Vagina (tissue), 2 donors: Measurements from ENCODE around the gene OCSTAMP. TPM values are rescaled to one million over a fixed set of nuclear protein-coding genes. Genes with fewer than 3 reads are reported as not detected.
A peak's percentile ranks its signal among the peaks of the same experiment; 100 is the strongest.

Source experiments
- DNase-seq, 2 donors: peaks; one replicate each; pipeline ENCODE4 v3.0.0-alpha.2; 2017; ENCODE audit errors: extremely low spot score in 2 of 2
- H3K27ac ChIP-seq: fragments of 200-600 bp; sonication (generic); one replicate; pipeline ENCODE4 v1.5.1; 2019
- H3K27me3 ChIP-seq: fragments of 200-600 bp; sonication (generic); one replicate; pipeline ENCODE4 v1.5.1; 2019
- H3K36me3 ChIP-seq, 2 donors: fragments of 200-600 bp; sonication (generic); one replicate each; pipeline ENCODE4 v1.5.1; 2017 to 2019
- H3K4me1 ChIP-seq: fragments of 200-600 bp; sonication (generic); one replicate; pipeline ENCODE4 v1.5.1; 2019
- H3K4me3 ChIP-seq, 2 donors: fragments of 200-600 bp; sonication (generic); 1 replicate in 1 of 2; 2 replicates in 1 of 2; pipeline ENCODE4 v1.5.1; 2016 to 2019
- H3K9me3 ChIP-seq: fragments of 200-600 bp; sonication (generic); one replicate; pipeline ENCODE4 v1.5.1; 2019
- POLR2A ChIP-seq, 2 donors: fragments of 450-650 bp; IDR thresholded peaks; one replicate each; pipeline ENCODE4 v1.6.1; 2017; ENCODE audit warnings: antibody characterized with exemption in 2 of 2, mild to moderate bottlenecking in 2 of 2, moderate library complexity in 2 of 2
- POLR2AphosphoS5 ChIP-seq, 2 donors: sonication (generic); formaldehyde crosslinking; IDR thresholded peaks; one replicate each; pipeline ENCODE4 v1.9.0; 2017; ENCODE audit warnings: antibody characterized with exemption in 2 of 2, mild to moderate bottlenecking in 2 of 2, low read depth in 1 of 2; ENCODE audit not compliant: insufficient read depth in 1 of 2
- intact Hi-C: fragments of 100-400 bp; cut with DNase I; formaldehyde crosslinking; loops from one replicate; pipeline ENCODE4 v1.15.1; 2023
- total RNA-seq: library from RNA; depleted of rRNA; stranded (reverse); fragments of >200 nt; gene quantifications from one replicate; pipeline ENCODE4 v1.2.3, GENCODE V29; 2016
- TF ChIP-seq, protein P1 (sequence below), 3 experiments: fragments of 450-650 bp in 2 of 3; fragments of 200-600 bp in 1 of 3; sonication (generic) in 1 of 3; IDR thresholded peaks; one replicate each; pipeline ENCODE4 v1.5.1; 2017 to 2019; ENCODE audit warnings: antibody characterized with exemption in 3 of 3, mild to moderate bottlenecking in 2 of 3, moderate library complexity in 2 of 3

Gene OCSTAMP
- total RNA-seq, 1 donor from 2014 or later: not detected

DNA sequence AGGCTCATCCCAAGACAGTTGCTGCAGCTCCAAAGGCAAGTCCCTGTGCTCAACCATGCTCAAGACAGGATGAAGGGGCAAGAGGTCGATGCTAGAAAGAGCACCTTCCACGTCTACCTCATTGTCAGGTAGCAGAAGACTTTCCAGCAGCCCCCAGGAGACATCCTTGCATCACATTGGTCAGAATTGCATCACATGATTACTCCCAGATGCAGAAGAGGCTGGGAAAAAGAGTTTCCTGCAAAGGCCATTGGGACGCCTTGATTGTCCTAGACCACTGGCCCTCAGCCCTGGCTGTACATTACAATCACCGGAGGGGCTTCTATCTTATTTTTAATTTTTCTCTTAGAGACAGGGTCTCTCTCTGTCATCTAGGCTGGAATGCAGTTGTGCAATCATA is 19.8 kb downstream of the OCSTAMP start:
- no peak overlapping the region for H3K27ac ChIP-seq
- H3K4me1 ChIP-seq: no peaks in the 10 kb centered on the region
- no peak for DNase-seq
- H3K36me3 ChIP-seq: no peaks in the 10 kb centered on the region
- no peaks in the 10 kb centered on the region for H3K27me3 ChIP-seq
- TF ChIP-seq, protein P1, sequence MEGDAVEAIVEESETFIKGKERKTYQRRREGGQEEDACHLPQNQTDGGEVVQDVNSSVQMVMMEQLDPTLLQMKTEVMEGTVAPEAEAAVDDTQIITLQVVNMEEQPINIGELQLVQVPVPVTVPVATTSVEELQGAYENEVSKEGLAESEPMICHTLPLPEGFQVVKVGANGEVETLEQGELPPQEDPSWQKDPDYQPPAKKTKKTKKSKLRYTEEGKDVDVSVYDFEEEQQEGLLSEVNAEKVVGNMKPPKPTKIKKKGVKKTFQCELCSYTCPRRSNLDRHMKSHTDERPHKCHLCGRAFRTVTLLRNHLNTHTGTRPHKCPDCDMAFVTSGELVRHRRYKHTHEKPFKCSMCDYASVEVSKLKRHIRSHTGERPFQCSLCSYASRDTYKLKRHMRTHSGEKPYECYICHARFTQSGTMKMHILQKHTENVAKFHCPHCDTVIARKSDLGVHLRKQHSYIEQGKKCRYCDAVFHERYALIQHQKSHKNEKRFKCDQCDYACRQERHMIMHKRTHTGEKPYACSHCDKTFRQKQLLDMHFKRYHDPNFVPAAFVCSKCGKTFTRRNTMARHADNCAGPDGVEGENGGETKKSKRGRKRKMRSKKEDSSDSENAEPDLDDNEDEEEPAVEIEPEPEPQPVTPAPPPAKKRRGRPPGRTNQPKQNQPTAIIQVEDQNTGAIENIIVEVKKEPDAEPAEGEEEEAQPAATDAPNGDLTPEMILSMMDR (IDR thresholded peaks at IDR 0.05): no peak
- TF ChIP-seq POLR2AphosphoS5 (IDR thresholded peaks at IDR 0.05; ENCODE audit: insufficient read depth in 1 of 2, low read depth in 1 of 2) (no peak), POLR2A (IDR thresholded peaks at IDR 0.05) (no peak)
- intact Hi-C loops: no loop called here
- H3K4me3 ChIP-seq: no peak overlapping the region
- H3K9me3 ChIP-seq: no peaks in the 10 kb centered on the region

DNA sequence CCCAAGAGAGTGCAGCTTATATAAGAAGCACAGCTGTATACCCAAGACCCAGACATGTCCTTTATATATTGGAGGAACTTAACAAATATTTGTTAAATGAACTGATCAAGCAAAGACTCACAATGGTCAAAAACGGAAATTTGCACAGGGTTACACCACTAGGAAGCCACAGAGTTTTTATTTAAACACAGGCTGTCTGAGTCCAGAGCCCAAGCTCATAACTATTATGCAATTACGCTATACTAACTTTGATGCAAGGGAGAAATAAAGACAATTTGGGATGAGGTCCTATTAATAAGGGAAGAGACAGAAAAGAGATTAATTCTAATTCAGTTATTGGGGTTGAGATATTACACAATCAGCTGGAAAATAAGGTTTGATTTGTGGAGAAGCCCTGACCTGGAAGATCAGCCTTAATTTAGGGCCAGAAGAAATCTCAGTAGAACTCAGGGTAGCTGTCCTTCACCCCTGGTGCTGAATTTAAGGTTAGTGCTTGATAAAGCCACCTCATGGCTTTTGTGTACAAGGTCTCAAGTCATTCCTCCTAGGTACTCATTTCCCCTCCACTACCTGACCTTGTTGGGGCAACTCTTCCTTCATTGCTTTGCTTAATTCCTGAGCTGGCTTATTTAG is 26.6 kb downstream of the OCSTAMP start:
- Histone ChIP-seq H3K27me3 (no peaks in the 10 kb centered on the region), H3K4me3 (no peak overlapping the region)
- TF ChIP-seq POLR2AphosphoS5 (IDR thresholded peaks at IDR 0.05; ENCODE audit: insufficient read depth in 1 of 2, low read depth in 1 of 2): no peak
- no peak for TF ChIP-seq POLR2A (IDR thresholded peaks at IDR 0.05)
- TF ChIP-seq, protein P1 (IDR thresholded peaks at IDR 0.05): no peak

DNA sequence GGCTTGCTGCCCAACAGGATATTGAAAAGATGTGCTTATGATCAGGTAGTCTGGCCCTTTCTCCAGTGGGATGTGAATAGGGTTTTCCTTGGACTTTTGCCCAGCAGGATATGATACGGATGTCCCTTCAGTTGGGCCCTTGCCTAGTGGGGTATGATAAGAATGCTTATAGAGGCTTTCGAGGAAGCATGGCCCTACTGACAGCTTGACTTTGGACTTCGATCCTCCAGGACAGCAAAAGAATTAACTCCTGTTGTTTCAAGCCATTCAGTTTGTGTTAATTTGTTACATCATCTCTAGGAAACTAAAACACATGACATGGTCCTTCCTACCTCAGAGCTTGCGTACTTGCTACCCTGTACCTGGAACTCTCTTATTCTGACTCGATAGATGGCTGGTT is 27.3 kb downstream of the OCSTAMP start:
- TF ChIP-seq, protein P1 (IDR thresholded peaks at IDR 0.05): no peak
- no peak for TF ChIP-seq POLR2AphosphoS5 (IDR thresholded peaks at IDR 0.05; ENCODE audit: insufficient read depth in 1 of 2, low read depth in 1 of 2)
- TF ChIP-seq POLR2A (IDR thresholded peaks at IDR 0.05): no peak
- H3K27ac ChIP-seq: no peak overlapping the region
- no peak overlapping the region for H3K4me3 ChIP-seq
- H3K9me3 ChIP-seq: no peaks in the 10 kb centered on the region
- intact Hi-C loops: no loop called here
- H3K27me3 ChIP-seq: no peaks in the 10 kb centered on the region
- DNase-seq: no peak
- no peaks in the 10 kb centered on the region for H3K36me3 ChIP-seq
- no peaks in the 10 kb centered on the region for H3K4me1 ChIP-seq

More for the DNA sequence above, 26.6 kb downstream of the OCSTAMP start:
- H3K36me3 ChIP-seq: no peaks in the 10 kb centered on the region
- H3K9me3 ChIP-seq: no peaks in the 10 kb centered on the region
- DNase-seq: no peak
- no peak overlapping the region for H3K27ac ChIP-seq
- H3K4me1 ChIP-seq: no peaks in the 10 kb centered on the region
- intact Hi-C loops: no loop called here

DNA sequence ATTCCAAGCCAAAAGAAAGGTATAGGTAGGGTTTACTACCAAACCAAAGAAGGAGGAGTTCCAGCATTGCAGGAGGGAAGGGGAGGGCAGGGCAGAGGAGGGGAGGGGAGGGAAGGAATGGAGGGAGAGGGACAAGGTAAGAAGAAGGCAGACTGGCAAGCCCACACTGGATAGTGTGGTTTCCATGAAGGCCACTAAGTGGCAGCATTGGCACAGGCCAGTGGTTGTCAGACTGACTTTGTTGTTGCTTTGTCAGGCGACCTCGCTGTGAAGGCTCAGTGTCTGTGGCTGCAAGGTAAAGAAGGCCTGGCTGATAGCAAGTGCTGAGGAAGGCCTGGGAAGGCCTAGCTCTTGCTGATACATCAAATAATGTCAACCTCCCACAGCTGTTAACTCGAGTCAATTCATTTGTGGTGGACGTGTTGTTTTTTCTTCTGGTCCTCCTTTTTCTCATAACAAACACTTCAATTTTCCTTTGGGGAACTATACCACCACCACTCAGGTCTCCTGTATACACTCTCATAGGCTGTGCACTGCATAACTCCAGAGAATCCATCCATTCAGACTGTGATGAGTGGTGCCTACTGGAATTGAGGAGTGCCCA is 29.4 kb downstream of the OCSTAMP start:
- TF ChIP-seq, protein P1 (IDR thresholded peaks at IDR 0.05): peak; percentile 19 to 33 (median 32)
- no peak for TF ChIP-seq POLR2AphosphoS5 (IDR thresholded peaks at IDR 0.05; ENCODE audit: insufficient read depth in 1 of 2, low read depth in 1 of 2)
- H3K4me1 ChIP-seq: no peaks in the 10 kb centered on the region
- H3K4me3 ChIP-seq: no peak overlapping the region
- H3K36me3 ChIP-seq: no peaks in the 10 kb centered on the region
- intact Hi-C loops: no loop called here
- no peak for DNase-seq
- H3K9me3 ChIP-seq: no peaks in the 10 kb centered on the region
- H3K27me3 ChIP-seq: no peaks in the 10 kb centered on the region
- H3K27ac ChIP-seq: no peak overlapping the region

DNA sequence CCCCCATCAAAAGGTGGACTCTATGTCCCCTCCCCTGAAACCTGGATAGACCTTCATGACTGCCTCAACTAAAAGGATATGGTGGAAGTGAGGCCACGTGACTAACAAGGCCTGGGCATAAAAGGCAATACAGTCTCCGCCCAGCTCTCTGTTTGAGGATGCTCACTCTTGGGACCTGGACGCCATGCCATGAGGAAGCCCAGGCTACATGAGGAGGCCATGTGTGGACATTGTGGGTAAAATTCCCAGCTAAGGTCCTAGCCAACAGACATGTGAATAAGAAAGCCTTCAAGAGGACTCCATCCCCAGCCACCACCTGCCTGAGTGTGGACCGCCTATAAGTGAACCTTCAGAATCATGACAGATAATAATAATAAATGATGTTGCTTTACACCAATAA is 29.9 kb downstream of the OCSTAMP start:
- no peak for DNase-seq
- intact Hi-C loops: no loop called here
- H3K9me3 ChIP-seq: no peaks in the 10 kb centered on the region
- H3K27ac ChIP-seq: no peak overlapping the region
- no peaks in the 10 kb centered on the region for H3K27me3 ChIP-seq
- TF ChIP-seq POLR2AphosphoS5 (IDR thresholded peaks at IDR 0.05; ENCODE audit: insufficient read depth in 1 of 2, low read depth in 1 of 2): no peak
- no peak for TF ChIP-seq POLR2A (IDR thresholded peaks at IDR 0.05)
- TF ChIP-seq, protein P1 (IDR thresholded peaks at IDR 0.05): no peak
- H3K4me1 ChIP-seq: no peaks in the 10 kb centered on the region
- no peaks in the 10 kb centered on the region for H3K36me3 ChIP-seq
- no peak overlapping the region for H3K4me3 ChIP-seq
